ENCODE results near the gene SLIT3.

Gene SLIT3

GRCh38 chr5:168892618-168893186, 408.2 kb downstream of the SLIT3 start:
- Histone ChIP-seq H3K4me1 (ENCODE audit: insufficient read depth, low read length) (no peaks in the 10 kb centered on the region), H3K4me2 (ENCODE audit: insufficient read depth, low read length) (no peak overlapping the region), H3K27ac (ENCODE audit: low read length) (no peak overlapping the region), H4K20me1 (ENCODE audit: insufficient read depth, low read length) (no peaks in the 10 kb centered on the region), H3K4me3 (ENCODE audit: low read depth in 1 of 2, low read length in 2 of 2) (no peak overlapping the region), H3K9me3 (ENCODE audit: insufficient read depth, low read length, severe bottlenecking) (no peaks in the 10 kb centered on the region), H3K27me3 (ENCODE audit: insufficient read depth, low read length, poor library complexity) (no peaks in the 10 kb centered on the region), H2AFZ (ENCODE audit: low read depth, low read length) (no peak overlapping the region), H3K36me3 (ENCODE audit: insufficient read depth, low read length) (no peaks in the 10 kb centered on the region), H3K9ac (ENCODE audit: low read depth, low read length) (no peak overlapping the region), H3K79me2 (ENCODE audit: insufficient read depth, low read length) (no peaks in the 10 kb centered on the region)
- DNase-seq (no peak), ATAC-seq (ENCODE audit: insufficient read depth, low read depth) (no peak)
- no peak for TF ChIP-seq CTCF (IDR thresholded peaks at IDR 0.05; ENCODE audit: borderline replicate concordance, extremely low read depth, low read length, poor library complexity, severe bottlenecking)
- no peak for TF ChIP-seq EZH2 (IDR thresholded peaks at IDR 0.05; ENCODE audit: borderline replicate concordance, low read depth, low read length, severe bottlenecking)

GRCh38 chr5:168890816-168891812, 409.8 kb downstream of the SLIT3 start:
- no peaks in the 10 kb centered on the region for H3K4me1 ChIP-seq (ENCODE audit: insufficient read depth, low read length)
- H3K27me3 ChIP-seq (ENCODE audit: insufficient read depth, low read length, poor library complexity), result no peaks in the 10 kb centered on the region
- H3K9me3 ChIP-seq (ENCODE audit: insufficient read depth, low read length, severe bottlenecking), result no peaks in the 10 kb centered on the region
- H3K9ac ChIP-seq (ENCODE audit: low read depth, low read length), result no peak overlapping the region
- no peaks in the 10 kb centered on the region for H4K20me1 ChIP-seq (ENCODE audit: insufficient read depth, low read length)
- no peak overlapping the region for H2AFZ ChIP-seq (ENCODE audit: low read depth, low read length)
- no peaks in the 10 kb centered on the region for H3K79me2 ChIP-seq (ENCODE audit: insufficient read depth, low read length)
- no peak overlapping the region for H3K4me3 ChIP-seq (ENCODE audit: low read depth in 1 of 2, low read length in 2 of 2)
- no peak overlapping the region for H3K27ac ChIP-seq (ENCODE audit: low read length)
- no peak overlapping the region for H3K4me2 ChIP-seq (ENCODE audit: insufficient read depth, low read length)
- ATAC-seq (ENCODE audit: insufficient read depth, low read depth) (no peak), DNase-seq (no peak)
- TF ChIP-seq EZH2 (IDR thresholded peaks at IDR 0.05; ENCODE audit: borderline replicate concordance, low read depth, low read length, severe bottlenecking) (no peak), CTCF (IDR thresholded peaks at IDR 0.05; ENCODE audit: borderline replicate concordance, extremely low read depth, low read length, poor library complexity, severe bottlenecking) (no peak)
- no peaks in the 10 kb centered on the region for H3K36me3 ChIP-seq (ENCODE audit: insufficient read depth, low read length)

GRCh38 chr5:168889039-168889438, 411.9 kb downstream of the SLIT3 start:
- no peak overlapping the region for H3K4me3 ChIP-seq (ENCODE audit: low read depth in 1 of 2, low read length in 2 of 2)
- H3K9me3 ChIP-seq (ENCODE audit: insufficient read depth, low read length, severe bottlenecking), result no peaks in the 10 kb centered on the region
- H3K36me3 ChIP-seq (ENCODE audit: insufficient read depth, low read length), result no peaks in the 10 kb centered on the region
- no peak for TF ChIP-seq CTCF (IDR thresholded peaks at IDR 0.05; ENCODE audit: borderline replicate concordance, extremely low read depth, low read length, poor library complexity, severe bottlenecking)
- no peak for TF ChIP-seq EZH2 (IDR thresholded peaks at IDR 0.05; ENCODE audit: borderline replicate concordance, low read depth, low read length, severe bottlenecking)
- H4K20me1 ChIP-seq (ENCODE audit: insufficient read depth, low read length), result no peaks in the 10 kb centered on the region
- H3K9ac ChIP-seq (ENCODE audit: low read depth, low read length), result no peak overlapping the region
- DNase-seq (no peak), ATAC-seq (ENCODE audit: insufficient read depth, low read depth) (no peak)
- H3K27ac ChIP-seq (ENCODE audit: low read length), result no peak overlapping the region
- no peaks in the 10 kb centered on the region for H3K27me3 ChIP-seq (ENCODE audit: insufficient read depth, low read length, poor library complexity)
- H3K79me2 ChIP-seq (ENCODE audit: insufficient read depth, low read length), result no peaks in the 10 kb centered on the region
- H3K4me2 ChIP-seq (ENCODE audit: insufficient read depth, low read length), result no peak overlapping the region
- no peak overlapping the region for H2AFZ ChIP-seq (ENCODE audit: low read depth, low read length)
- H3K4me1 ChIP-seq (ENCODE audit: insufficient read depth, low read length), result no peaks in the 10 kb centered on the region

Data from DND-41 (cell line).